Activated T-cell treated with anti-CD3 and anti-CD28 coated beads, Interleukin-2, amount 50 U/mL, for 4 hours (primary cell): Measurements from ENCODE around the gene PLXNC1. TPM values are rescaled to one million over a fixed set of nuclear protein-coding genes. Genes with fewer than 3 reads are reported as not detected.

Experiments
- ATAC-seq, 2 donors: fragments of 200-7000 bp; cut with Tn5 transposase; one replicate each; pipeline ENCODE4 v1.10.0; 2021
- DNase-seq: peaks from one replicate; pipeline ENCODE4 v3.0.0-alpha.2; 2020
- H3K27me3 Mint-ChIP-seq: one replicate; pipeline ENCODE4 v1.8.0; 2021; ENCODE audit warnings: low read depth, mixed read lengths
- H3K36me3 Mint-ChIP-seq: one replicate; pipeline ENCODE4 v1.8.0; 2022; ENCODE audit warnings: mixed read lengths; ENCODE audit not compliant: insufficient read depth
- H3K4me1 Mint-ChIP-seq: one replicate; pipeline ENCODE4 v1.8.0; 2021; ENCODE audit warnings: low read depth, mixed read lengths
- H3K4me3 Mint-ChIP-seq: one replicate; pipeline ENCODE4 v1.8.0; 2021; ENCODE audit warnings: mild to moderate bottlenecking, moderate library complexity, mixed read lengths
- H3K9me3 Mint-ChIP-seq: one replicate; pipeline ENCODE4 v1.8.0; 2021; ENCODE audit warnings: mixed read lengths
- total RNA-seq, 3 donors: library from RNA; stranded (reverse); gene quantifications; one replicate each; pipeline ENCODE4 v1.2.1, GENCODE V29; 2021

Gene PLXNC1
- total RNA-seq, 3 donors from 2014 or later: 3.1 to 6.9 (median 3.2) TPM

- Mint-ChIP-seq H3K4me3 (no peak overlapping the region), H3K36me3 (peaks cover 28% of the 10 kb centered on the region), H3K4me1 (peaks cover 8% of the 10 kb centered on the region), H3K27me3 (no peaks in the 10 kb centered on the region), H3K9me3 (no peaks in the 10 kb centered on the region)
- ATAC-seq: no peak
- DNase-seq: no peak
Measured at GRCh38 chr12:94228488-94228907, 80.1 kb downstream of the PLXNC1 start.

- Mint-ChIP-seq H3K36me3 (peaks cover 28% of the 10 kb centered on the region), H3K4me1 (peaks cover 8% of the 10 kb centered on the region), H3K4me3 (no peak overlapping the region), H3K27me3 (no peaks in the 10 kb centered on the region), H3K9me3 (no peaks in the 10 kb centered on the region)
- DNase-seq (no peak), ATAC-seq (no peak)
Measured at GRCh38 chr12:94229902-94230301, 81.5 kb downstream of the PLXNC1 start.

DNA sequence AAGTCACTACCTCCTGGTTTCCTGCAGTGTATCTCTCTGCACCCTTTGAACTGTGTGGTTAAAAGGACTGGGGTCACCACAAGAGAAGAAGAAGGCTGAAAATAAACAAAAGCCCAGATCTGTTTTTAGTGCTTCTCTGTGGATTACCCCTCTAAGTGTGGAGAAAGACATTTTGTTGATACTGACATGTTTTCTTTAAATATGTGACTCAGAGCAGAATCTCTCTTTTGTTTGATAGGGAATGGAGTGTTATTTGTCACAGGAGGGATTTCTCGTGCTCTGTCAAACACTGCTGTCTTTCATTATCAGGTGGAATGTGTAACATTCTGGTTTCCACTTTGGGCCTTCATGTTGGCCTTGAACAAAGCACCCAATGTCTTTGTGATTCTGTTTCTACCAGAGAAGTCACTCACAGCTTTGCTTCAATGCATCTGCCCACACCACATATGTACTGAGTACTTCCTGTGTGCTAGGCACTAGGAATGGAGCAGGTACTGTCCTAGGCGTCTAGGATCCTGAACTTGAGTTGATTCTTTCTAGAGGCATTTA lies 82.1 kb downstream of the PLXNC1 start:
- H3K27me3 Mint-ChIP-seq: no peaks in the 10 kb centered on the region
- H3K4me3 Mint-ChIP-seq: no peak overlapping the region
- DNase-seq: no peak

GRCh38 chr12:94231709-94232108 lies 83.3 kb downstream of the PLXNC1 start:
- peaks cover 32% of the 10 kb centered on the region for H3K36me3 Mint-ChIP-seq
- H3K27me3 Mint-ChIP-seq: no peaks in the 10 kb centered on the region
- no peaks in the 10 kb centered on the region for H3K9me3 Mint-ChIP-seq
- no peak overlapping the region for H3K4me3 Mint-ChIP-seq
- DNase-seq (no peak), ATAC-seq (no peak)
- peaks cover 8% of the 10 kb centered on the region for H3K4me1 Mint-ChIP-seq

More for the DNA sequence above, 82.1 kb downstream of the PLXNC1 start:
- Mint-ChIP-seq H3K9me3 (no peaks in the 10 kb centered on the region), H3K4me1 (peaks cover 8% of the 10 kb centered on the region), H3K36me3 (peaks cover 28% of the 10 kb centered on the region)
- peak; percentile 77 to 87 for ATAC-seq

GRCh38 chr12:94235848-94236247 lies 87.5 kb downstream of the PLXNC1 start:
- no peaks in the 10 kb centered on the region for H3K9me3 Mint-ChIP-seq
- H3K4me3 Mint-ChIP-seq: no peak overlapping the region
- H3K36me3 Mint-ChIP-seq: peaks cover 27% of the 10 kb centered on the region
- no peaks in the 10 kb centered on the region for H3K4me1 Mint-ChIP-seq
- ATAC-seq (no peak), DNase-seq (no peak)
- H3K27me3 Mint-ChIP-seq: no peaks in the 10 kb centered on the region

- DNase-seq (no peak), ATAC-seq (no peak)
- Mint-ChIP-seq H3K9me3 (no peaks in the 10 kb centered on the region), H3K4me3 (no peak overlapping the region), H3K27me3 (no peaks in the 10 kb centered on the region), H3K4me1 (peaks cover 9% of the 10 kb centered on the region), H3K36me3 (peaks cover 35% of the 10 kb centered on the region)
Measured at GRCh38 chr12:94239332-94239993, 91.1 kb downstream of the PLXNC1 start.

GRCh38 chr12:94240171-94240570 lies 91.8 kb downstream of the PLXNC1 start:
- Mint-ChIP-seq H3K4me1 (peaks cover 16% of the 10 kb centered on the region), H3K27me3 (no peaks in the 10 kb centered on the region), H3K36me3 (peaks cover 35% of the 10 kb centered on the region), H3K9me3 (no peaks in the 10 kb centered on the region), H3K4me3 (no peak overlapping the region)
- ATAC-seq (no peak), DNase-seq (no peak)

- H3K4me3 Mint-ChIP-seq: no peak overlapping the region
- H3K27me3 Mint-ChIP-seq: no peaks in the 10 kb centered on the region
- ATAC-seq: no peak
- peaks cover 29% of the 10 kb centered on the region for H3K4me1 Mint-ChIP-seq
- H3K9me3 Mint-ChIP-seq: no peaks in the 10 kb centered on the region
- DNase-seq: no peak
- H3K36me3 Mint-ChIP-seq: peaks cover 32% of the 10 kb centered on the region
Measured at GRCh38 chr12:94242901-94243300, 94.5 kb downstream of the PLXNC1 start.

- Mint-ChIP-seq H3K9me3 (no peaks in the 10 kb centered on the region), H3K4me3 (peak overlapping the region; percentile 45), H3K27me3 (no peaks in the 10 kb centered on the region), H3K36me3 (peaks cover 34% of the 10 kb centered on the region), H3K4me1 (peaks cover 29% of the 10 kb centered on the region)
- DNase-seq: no peak
- peak; percentile 82 to 90 for ATAC-seq
Measured at GRCh38 chr12:94244165-94245133, 96.1 kb downstream of the PLXNC1 start.

- DNase-seq: no peak
- no peak for ATAC-seq
- Mint-ChIP-seq H3K4me3 (no peak overlapping the region), H3K36me3 (peaks cover 26% of the 10 kb centered on the region), H3K4me1 (peaks cover 29% of the 10 kb centered on the region), H3K9me3 (no peaks in the 10 kb centered on the region), H3K27me3 (no peaks in the 10 kb centered on the region)
Measured at GRCh38 chr12:94245631-94246383, 97.4 kb downstream of the PLXNC1 start.

DNA sequence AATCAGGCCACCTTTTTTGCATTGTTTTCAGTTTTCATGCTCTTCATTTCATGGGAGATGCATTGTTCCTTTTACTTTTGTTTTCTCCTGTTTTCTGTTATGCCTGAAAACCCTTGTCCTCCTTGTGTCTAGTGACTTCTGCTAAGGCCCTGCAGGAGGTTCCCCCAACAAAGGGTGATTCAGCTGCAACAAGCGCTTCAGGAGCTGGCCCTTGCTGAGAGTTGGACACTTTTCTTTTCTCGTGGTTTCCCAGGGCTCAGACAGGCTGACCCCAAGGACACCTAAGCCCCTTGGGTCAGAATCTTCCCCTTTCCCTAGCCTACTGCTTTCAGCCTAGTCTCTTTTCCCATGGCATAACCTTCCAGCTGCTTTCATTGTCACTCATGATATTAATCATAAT lies 98.9 kb downstream of the PLXNC1 start:
- Mint-ChIP-seq H3K4me1 (peaks cover 29% of the 10 kb centered on the region), H3K27me3 (no peaks in the 10 kb centered on the region), H3K9me3 (no peaks in the 10 kb centered on the region), H3K4me3 (no peak overlapping the region), H3K36me3 (peaks cover 24% of the 10 kb centered on the region)
- DNase-seq (no peak), ATAC-seq (no peak)

GRCh38 chr12:94248582-94248981 lies 100.2 kb downstream of the PLXNC1 start:
- no peak for DNase-seq
- H3K9me3 Mint-ChIP-seq: no peaks in the 10 kb centered on the region
- peaks cover 26% of the 10 kb centered on the region for H3K36me3 Mint-ChIP-seq
- no peak overlapping the region for H3K4me3 Mint-ChIP-seq
- no peaks in the 10 kb centered on the region for H3K27me3 Mint-ChIP-seq
- no peak for ATAC-seq
- H3K4me1 Mint-ChIP-seq: peaks cover 29% of the 10 kb centered on the region

DNA sequence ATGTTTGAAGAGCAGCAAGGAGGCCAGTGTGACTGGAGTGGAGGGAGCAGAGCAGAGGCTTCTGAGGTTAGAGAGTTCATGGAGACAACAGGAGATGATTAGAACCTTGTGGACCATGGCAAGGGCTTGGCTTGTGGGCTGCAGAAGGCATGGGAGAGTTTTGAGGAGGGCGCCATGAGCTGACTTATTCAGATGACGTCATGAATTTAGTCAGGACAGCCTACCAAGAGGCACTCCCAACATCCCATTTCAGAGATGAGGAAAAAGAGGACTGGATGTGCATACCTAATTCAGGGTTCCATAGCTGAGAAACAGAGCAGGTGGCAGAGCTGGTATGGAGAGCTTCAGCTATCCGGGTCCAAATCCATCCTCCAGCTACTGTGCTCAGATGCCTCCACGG lies 101.8 kb downstream of the PLXNC1 start:
- Mint-ChIP-seq H3K9me3 (no peaks in the 10 kb centered on the region), H3K27me3 (no peaks in the 10 kb centered on the region), H3K36me3 (peaks cover 31% of the 10 kb centered on the region), H3K4me3 (no peak overlapping the region), H3K4me1 (peaks cover 13% of the 10 kb centered on the region)
- no peak for DNase-seq
- ATAC-seq: no peak

DNA sequence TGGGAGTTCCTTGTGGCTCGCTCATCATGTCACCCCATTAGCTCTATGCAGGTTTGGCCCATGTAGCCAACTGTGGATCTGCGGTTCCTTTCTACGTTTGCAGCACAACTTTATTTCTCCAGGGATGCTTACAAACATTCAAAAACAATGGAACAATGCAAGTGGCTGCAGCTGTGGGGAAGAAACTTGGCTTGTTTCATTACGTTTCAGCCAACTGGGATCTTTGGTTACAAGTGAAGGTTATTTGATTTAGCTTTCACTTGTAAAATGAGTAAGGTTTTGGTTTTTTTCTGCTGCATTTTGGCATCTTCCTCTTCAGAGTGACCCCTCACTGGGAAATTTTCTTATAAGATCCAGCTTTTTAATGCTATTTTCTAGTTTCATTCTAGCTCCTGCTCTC lies 105.9 kb downstream of the PLXNC1 start:
- ATAC-seq (no peak), DNase-seq (no peak)
- H3K4me3 Mint-ChIP-seq: no peak overlapping the region
- H3K27me3 Mint-ChIP-seq: no peaks in the 10 kb centered on the region
- peaks cover 30% of the 10 kb centered on the region for H3K36me3 Mint-ChIP-seq
- no peaks in the 10 kb centered on the region for H3K4me1 Mint-ChIP-seq
- H3K9me3 Mint-ChIP-seq: no peaks in the 10 kb centered on the region
